ENCODE results near the gene CRY2. TPM values are rescaled to one million over a fixed set of nuclear protein-coding genes. Genes with fewer than 3 reads are reported as not detected.
A peak's percentile ranks its signal among the peaks of the same experiment; 100 is the strongest.

The CRY2 gene
- total RNA-seq, 1 donor from 2014 or later = 10.8 TPM

GRCh38 chr11:45880772-45881570, 33.7 kb downstream of the CRY2 start:
- H3K27me3 ChIP-seq (ENCODE audit: control insufficient read depth, insufficient read depth, low read length) = no peaks in the 10 kb centered on the region
- no peak for TF ChIP-seq CTCF (IDR thresholded peaks at IDR 0.05; ENCODE audit: insufficient read depth, low read length, severe bottlenecking)
- no peak for FAIRE-seq
- H3K4me3 ChIP-seq (ENCODE audit: low read depth, low read length) = no peak overlapping the region
- peaks cover 3% of the 10 kb centered on the region for H3K36me3 ChIP-seq (ENCODE audit: control insufficient read depth, insufficient read depth, low read length)
- no peak for DNase-seq (ENCODE audit: low read depth)

GRCh38 chr11:45881708-45882368, 34.6 kb downstream of the CRY2 start:
- H3K36me3 ChIP-seq (ENCODE audit: control insufficient read depth, insufficient read depth, low read length) = peaks cover 3% of the 10 kb centered on the region
- TF ChIP-seq CTCF (IDR thresholded peaks at IDR 0.05; ENCODE audit: insufficient read depth, low read length, severe bottlenecking) = no peak
- FAIRE-seq = no peak
- no peak overlapping the region for H3K4me3 ChIP-seq (ENCODE audit: low read depth, low read length)
- no peaks in the 10 kb centered on the region for H3K27me3 ChIP-seq (ENCODE audit: control insufficient read depth, insufficient read depth, low read length)
- no peak for DNase-seq (ENCODE audit: low read depth)

GRCh38 chr11:45884596-45885185, 37.4 kb downstream of the CRY2 start:
- Histone ChIP-seq H3K36me3 (ENCODE audit: control insufficient read depth, insufficient read depth, low read length) (peaks cover 3% of the 10 kb centered on the region), H3K4me3 (ENCODE audit: low read depth, low read length) (no peak overlapping the region), H3K27me3 (ENCODE audit: control insufficient read depth, insufficient read depth, low read length) (no peaks in the 10 kb centered on the region)
- no peak for TF ChIP-seq CTCF (IDR thresholded peaks at IDR 0.05; ENCODE audit: insufficient read depth, low read length, severe bottlenecking)
- no peak for DNase-seq (ENCODE audit: low read depth)
- no peak for FAIRE-seq

GRCh38 chr11:45885274-45885920, 38.1 kb downstream of the CRY2 start, which contains the start of gene MAPK8IP1:
Gene MAPK8IP1 (plus strand): TSS chr11:45885651. CDS start chr11:45885821, 170 bp downstream.
- no peak for FAIRE-seq
- no peaks in the 10 kb centered on the region for H3K27me3 ChIP-seq (ENCODE audit: control insufficient read depth, insufficient read depth, low read length)

More at GRCh38 chr11:45885274-45885920, 38.1 kb downstream of the CRY2 start, which contains the start of gene MAPK8IP1:
- Histone ChIP-seq H3K4me3 (ENCODE audit: low read depth, low read length) (peak within 1 kb of the TSS; percentile 34), H3K36me3 (ENCODE audit: control insufficient read depth, insufficient read depth, low read length) (peaks cover 3% of the 10 kb centered on the region)
- DNase-seq (ENCODE audit: low read depth) = no peak
- TF ChIP-seq CTCF (IDR thresholded peaks at IDR 0.05; ENCODE audit: insufficient read depth, low read length, severe bottlenecking) = no peak

Measured in bronchial epithelial cell (primary cell).